Spleen (tissue), 13 donors: ENCODE results near the gene CR1. TPM values are rescaled to one million over a fixed set of nuclear protein-coding genes. Genes with fewer than 3 reads are reported as not detected.

ENCODE experiments used
- DNase-seq: peaks from one replicate; pipeline ENCODE4 v3.0.0-alpha.2; 2020
- H3K27ac ChIP-seq, 8 donors: fragments of 200-600 bp; sonication (generic) in 7 of 8; 1 replicate in 4 of 8; 2 replicates in 4 of 8; pipeline versions ENCODE4 v1.5.0 to v1.8.0; 2016 to 2021; ENCODE audit warnings: inconsistent platforms in 4 of 8, mild to moderate bottlenecking in 4 of 8, moderate library complexity in 1 of 8
- H3K27me3 ChIP-seq, 7 donors: fragments of 200-600 bp; sonication (generic) in 6 of 7; replicated peaks in 1 of 7; 1 replicate in 4 of 7; 2 replicates in 3 of 7; pipeline versions ENCODE4 v1.5.0 to v1.8.0; 2016 to 2021; ENCODE audit warnings: inconsistent platforms in 3 of 7, mild to moderate bottlenecking in 1 of 7
- H3K36me3 ChIP-seq, 6 donors: fragments of 200-600 bp; sonication (generic) in 5 of 6; 1 replicate in 4 of 6; 2 replicates in 2 of 6; pipeline versions ENCODE4 v1.5.0 to v1.8.0; 2016 to 2021; ENCODE audit warnings: inconsistent platforms in 2 of 6
- H3K4me1 ChIP-seq, 6 donors: fragments of 200-600 bp; sonication (generic) in 5 of 6; 1 replicate in 3 of 6; 2 replicates in 3 of 6; pipeline versions ENCODE4 v1.5.0 to v1.8.0; 2016 to 2021; ENCODE audit warnings: inconsistent platforms in 3 of 6
- H3K4me3 ChIP-seq, 8 donors: fragments of 200-600 bp; sonication (generic) in 7 of 8; 1 replicate in 4 of 8; 2 replicates in 4 of 8; pipeline versions ENCODE4 v1.5.0 to v1.8.0; 2016 to 2021; ENCODE audit warnings: inconsistent platforms in 4 of 8, mild to moderate bottlenecking in 4 of 8, moderate library complexity in 2 of 8
- H3K9me3 ChIP-seq, 8 donors: fragments of 200-600 bp; sonication (generic) in 7 of 8; 1 replicate in 4 of 8; 2 replicates in 4 of 8; pipeline versions ENCODE4 v1.5.0 to v1.8.0; 2016 to 2021; ENCODE audit warnings: inconsistent platforms in 4 of 8
- CTCF ChIP-seq, 11 experiments: fragments of 200-600 bp in 7 of 11; fragments of 450-650 bp in 4 of 11; sonication (generic) in 4 of 11; IDR thresholded peaks in 8 of 11; conservative IDR thresholded peaks in 3 of 11; 1 replicate in 7 of 11; 2 replicates in 4 of 11; pipeline versions ENCODE4 v1.4.0 to v1.8.0; 2016 to 2021; ENCODE audit warnings: antibody characterized with exemption in 11 of 11, inconsistent platforms in 4 of 11, mild to moderate bottlenecking in 1 of 11
- POLR2A ChIP-seq, 3 donors: fragments of 450-650 bp; IDR thresholded peaks; one replicate each; pipeline ENCODE4 v1.5.1; 2017; ENCODE audit warnings: antibody characterized with exemption in 3 of 3, mild to moderate bottlenecking in 1 of 3
- POLR2AphosphoS5 ChIP-seq, 3 donors: sonication (generic); formaldehyde crosslinking; IDR thresholded peaks; one replicate each; pipeline ENCODE4 v1.5.1; 2017; ENCODE audit warnings: antibody characterized with exemption in 3 of 3
- WGBS, 5 donors: extraction: QIAGEN DNeasy Blood & Tissue Kit in 3 of 5; methylation state at CpG; one replicate each; pipeline versions ENCODE4 v1.1.5 to v1.1.7; 2013 to 2018; 5-methylcytosine and 5-hydroxymethylcytosine counted together
- intact Hi-C: fragments of 100-400 bp; cut with DNase I; formaldehyde crosslinking; loops from one replicate; pipeline ENCODE4 v1.15.0; 2023; ENCODE audit warnings: low total_unique reads
- long read RNA-seq, 2 donors: transcript quantifications; one replicate each; lab custom pipeline, GENCODE V29; 2026
- polyA plus RNA-seq, 3 donors: library from polyadenylated mRNA; stranded (reverse); fragments of 200-250 nt; gene quantifications; one replicate each; pipeline ENCODE4 v1.2.1, GENCODE V29; 2013
- total RNA-seq, 7 donors: library from RNA; depleted of rRNA in 3 of 7; stranded (reverse); fragments of >200 nt in 3 of 7; fragmentation: NEBNext Ultra II Directional in 4 of 7; extraction: Animal tissue kit (Norgen Biotek cat#: 25700) in 4 of 7; gene quantifications; one replicate each; pipeline versions ENCODE4 v1.1.0 to v1.2.1, GENCODE V29; 2016 to 2021
- donor health status: healthy with polysubstance abuse.
- donor health status: DM: no; HTN: no; CAD: no; lungs with moderate emphysema.
- donor health status: DM: no; HTN: no; CAD: no.
- donor health status: Bipolar disorder and iron deficiency.
- donor health status: healthy.
- donor health status: DM: no; HTN: no; CAD: no.
- donor health status: DM: yes; HTN: yes; CAD: no.

Gene CR1
- total RNA-seq (100 to 1,000 TPM; 126 to 290 (median 182) TPM), polyA plus RNA-seq (10 to 100 TPM; 30.5 to 36.0 (median 32.5) TPM)
- long read RNA-seq, donor 1, partial matches to known transcripts: 0 of 1 reads
- long read RNA-seq, donor 1, other reads (novel, unspliced or antisense): 0 of 1 reads
- long read RNA-seq, donor 2, partial matches to known transcripts: 0 of 2 reads
- long read RNA-seq, donor 2, other reads (novel, unspliced or antisense): 0 of 2 reads

- peak in 1 of 11 experiments; percentile 16 for TF ChIP-seq CTCF (IDR thresholded peaks at IDR 0.05 in 8 of 11, conservative IDR thresholded peaks at IDR 0.05 in 3 of 11)
- TF ChIP-seq POLR2A (IDR thresholded peaks at IDR 0.05): peak in 1 of 3 donors; percentile 29
- peak; percentile 69 to 79 (median 70) for TF ChIP-seq POLR2AphosphoS5 (IDR thresholded peaks at IDR 0.05)
- 2 to 4% (median 3%) methylated on average over 45 to 68 of the region's 68 CpGs for WGBS, 5 donors
These were observed at the start of gene CR1 for GRCh38 chr1:207495801-207496792. TSS of gene CR1 (plus strand) at chr1:207496157. CDS start at chr1:207496268, 111 bp downstream.

DNA sequence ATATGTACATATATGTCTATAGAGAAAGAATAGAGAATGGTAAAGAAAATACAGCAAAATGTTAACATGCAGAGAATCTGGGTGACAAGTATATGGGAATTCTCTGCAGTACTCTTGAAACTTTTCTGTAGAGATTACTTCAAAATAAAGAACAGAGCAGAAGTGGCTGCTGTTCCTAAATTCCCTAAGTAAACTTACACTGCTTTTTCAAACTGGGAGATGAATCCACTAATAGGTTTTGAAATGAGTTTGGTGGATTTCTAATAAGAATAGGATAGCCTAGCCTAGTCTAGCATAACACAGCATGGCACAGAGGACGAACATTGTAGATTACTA is 42.3 kb upstream of the CR1 start:
- Histone ChIP-seq H3K9me3 (no peaks in the 10 kb centered on the region), H3K4me3 (peak overlapping the region in 7 of 8 donors; percentile 49 to 80 (median 60)), H3K4me1 (peaks cover 11 to 50% (median 15%) of the 10 kb centered on the region in 6 donors), H3K27me3 (peaks cover 0 to 52% (median 23%) of the 10 kb centered on the region in 7 donors), H3K36me3 (no peaks in the 10 kb centered on the region), H3K27ac (peak overlapping the region in 4 of 8 donors; percentile 77 to 87 (median 82))
- WGBS, 5 donors: 25 to 39% (median 29%) methylated on average over 1 of the region's 1 CpG
- TF ChIP-seq POLR2AphosphoS5 (IDR thresholded peaks at IDR 0.05): no peak
- TF ChIP-seq POLR2A (IDR thresholded peaks at IDR 0.05): no peak
- no peak for TF ChIP-seq CTCF (IDR thresholded peaks at IDR 0.05 in 8 of 11, conservative IDR thresholded peaks at IDR 0.05 in 3 of 11)
- intact Hi-C loops: no loop called here
- DNase-seq: no peak

More at GRCh38 chr1:207495801-207496792, at the start of gene CR1:
- intact Hi-C loops: loop anchor here (5.0 kb wide), 1 partner anchor 409 kb away; the partner anchor contains the start of gene C4BPB
- DNase-seq: peak; percentile 92
- peaks cover 0 to 82% (median 20%) of the 10 kb centered on the region in 6 donors for H3K4me1 ChIP-seq
- H3K4me3 ChIP-seq: peak within 1 kb of the TSS; percentile 41 to 78 (median 56)
- no peaks in the 10 kb centered on the region for H3K36me3 ChIP-seq
- peak within 1 kb of the TSS; percentile 62 to 98 (median 90) for H3K27ac ChIP-seq
- peaks cover 0 to 39% (median 4%) of the 10 kb centered on the region in 7 donors for H3K27me3 ChIP-seq
- no peaks in the 10 kb centered on the region for H3K9me3 ChIP-seq

- H3K36me3 ChIP-seq: no peaks in the 10 kb centered on the region
- H3K9me3 ChIP-seq: no peaks in the 10 kb centered on the region
- intact Hi-C loops: no loop called here
- peak; percentile 94 for DNase-seq
- 1 to 2% (median 1%) methylated on average over 42 to 75 of the region's 75 CpGs for WGBS, 5 donors
- TF ChIP-seq POLR2A (IDR thresholded peaks at IDR 0.05): peak in 2 of 3 donors; percentile 69 to 70
- peak in 8 of 11 experiments; percentile 4 to 53 (median 33) for TF ChIP-seq CTCF (IDR thresholded peaks at IDR 0.05 in 8 of 11, conservative IDR thresholded peaks at IDR 0.05 in 3 of 11)
- peak; percentile 96 for TF ChIP-seq POLR2AphosphoS5 (IDR thresholded peaks at IDR 0.05)
- peaks cover 0 to 52% (median 23%) of the 10 kb centered on the region in 7 donors for H3K27me3 ChIP-seq
- peak within 1 kb of the TSS in 7 of 8 donors; percentile 55 to 87 (median 80) for H3K27ac ChIP-seq
- peaks cover 11 to 57% (median 15%) of the 10 kb centered on the region in 6 donors for H3K4me1 ChIP-seq
- H3K4me3 ChIP-seq: peak within 1 kb of the TSS; percentile 43 to 80 (median 58)
These were observed 41.7 kb upstream of the CR1 start, which contains the start of gene CR2 for GRCh38 chr1:207454046-207454964. TSS of gene CR2 (plus strand) at chr1:207454328. CDS start at chr1:207454419, 91 bp downstream.
